Breast epithelium (tissue), 3 donors: ENCODE measurements around the gene POLR1G.

Source experiments
- CTCF ChIP-seq, 3 donors: fragments of 450-650 bp; IDR thresholded peaks; one replicate each; pipeline ENCODE4 v1.5.1; 2016 to 2017; ENCODE audit warnings: antibody characterized with exemption in 3 of 3, mild to moderate bottlenecking in 3 of 3, moderate library complexity in 3 of 3
- POLR2AphosphoS5 ChIP-seq, 3 donors: sonication (generic); formaldehyde crosslinking; IDR thresholded peaks; one replicate each; pipeline ENCODE4 v1.6.1; 2017; ENCODE audit warnings: antibody characterized with exemption in 3 of 3

- TF ChIP-seq CTCF (IDR thresholded peaks at IDR 0.05) (no peak), POLR2AphosphoS5 (IDR thresholded peaks at IDR 0.05) (no peak)
Measured at GRCh38 chr19:45419396-45419795, 13.0 kb downstream of the POLR1G start.
